Ecto neural progenitor cell (in vitro differentiated cells): Measurements from ENCODE around the gene GPR152.

Source experiments
- DNase-seq: peaks from one replicate; pipeline ENCODE4 v3.0.0-alpha.2; 2018; ENCODE audit warnings: low spot score

GPR152 gene

DNA sequence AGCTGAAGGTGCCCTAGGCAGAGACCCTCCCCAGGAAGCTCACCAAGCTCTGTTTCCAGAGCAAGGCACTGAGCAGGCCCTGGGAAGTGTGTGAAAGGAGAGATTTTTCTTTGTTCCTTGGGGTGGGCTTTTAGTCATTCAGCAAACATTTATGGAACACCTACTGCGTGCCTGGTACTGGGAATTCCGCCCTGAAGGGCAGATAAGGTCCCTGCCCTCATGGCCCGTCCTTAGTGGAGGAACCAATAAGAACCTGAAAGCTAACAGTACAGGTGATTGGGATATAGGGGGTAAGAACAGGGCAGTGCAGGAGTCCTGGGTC is 12.6 kb upstream of the GPR152 start:
- DNase-seq, result no peak

DNA sequence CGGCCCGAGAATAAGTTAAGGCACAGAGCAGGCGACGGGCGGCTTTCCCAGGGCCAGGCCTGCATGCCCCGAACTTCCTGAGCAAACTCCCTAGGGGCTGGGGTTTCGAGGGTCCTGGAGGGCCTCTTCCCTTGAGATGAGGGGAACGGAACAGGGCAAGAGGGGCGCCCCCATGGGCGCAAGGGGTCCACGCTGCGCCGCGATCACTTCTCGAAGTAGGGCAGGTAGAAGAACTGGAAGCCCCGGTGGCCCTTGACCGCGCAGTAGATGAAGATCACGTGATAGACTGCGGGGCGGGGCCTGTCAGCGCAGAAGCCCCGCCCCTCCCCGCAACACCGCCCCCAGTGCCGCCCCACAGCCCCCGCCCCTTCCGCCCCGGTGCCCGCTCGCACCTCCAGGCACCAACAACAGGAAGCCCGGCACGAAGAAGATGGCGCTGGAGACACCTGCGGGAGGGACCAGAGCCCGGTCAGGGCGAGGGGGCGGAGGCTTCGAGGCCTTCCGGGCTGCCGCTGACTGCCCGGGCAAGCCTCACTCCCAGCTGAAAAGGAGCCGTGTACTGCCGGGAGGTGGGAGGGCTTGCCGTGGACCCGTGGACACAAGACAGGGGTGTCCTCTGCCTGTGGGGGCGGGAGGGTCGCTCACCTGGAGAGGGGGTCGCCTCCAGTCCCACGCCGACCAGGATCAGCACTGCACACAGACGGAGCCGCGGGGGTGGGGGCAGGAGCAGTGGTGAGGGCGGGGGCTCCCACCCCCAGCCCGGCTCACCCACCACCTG is 12.1 kb upstream of the GPR152 start:
- DNase-seq, result peak; percentile 91

DNA sequence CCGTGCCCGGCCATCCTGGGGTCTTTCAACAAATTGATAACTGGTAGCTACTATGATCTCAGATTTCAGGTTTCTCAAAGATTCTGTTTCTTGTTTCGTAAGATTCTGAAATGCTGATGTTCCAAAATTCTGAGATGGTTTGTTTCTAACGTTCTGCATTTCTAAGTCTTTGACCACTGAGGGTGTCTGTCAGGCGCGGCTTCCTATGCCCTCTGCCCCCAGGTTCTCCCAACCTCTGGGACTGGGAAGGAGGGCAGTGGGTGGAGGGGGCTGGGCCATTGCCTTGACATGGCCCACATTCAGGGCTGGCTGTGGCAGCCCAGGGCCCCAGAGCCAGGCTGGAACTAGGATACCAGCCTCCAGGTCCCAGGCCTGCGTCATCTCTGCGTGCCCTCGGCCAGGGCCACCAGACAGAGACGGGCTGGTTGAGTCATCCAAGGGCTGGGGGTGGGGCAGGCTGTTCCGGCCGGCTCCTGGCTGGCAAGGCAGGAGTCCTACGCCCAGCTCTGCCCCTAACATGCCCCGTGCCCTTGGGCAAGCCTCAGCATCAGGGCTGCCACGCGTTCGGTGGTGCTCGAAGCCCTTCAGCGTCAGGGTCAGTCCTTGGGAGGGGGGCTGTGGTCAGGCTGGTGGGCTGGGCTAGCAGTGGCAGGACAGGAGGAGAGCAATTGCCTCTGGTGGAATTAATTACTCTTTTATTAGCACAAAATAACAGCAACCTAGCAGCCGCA is 11.3 kb upstream of the GPR152 start:
- DNase-seq, result no peak

DNA sequence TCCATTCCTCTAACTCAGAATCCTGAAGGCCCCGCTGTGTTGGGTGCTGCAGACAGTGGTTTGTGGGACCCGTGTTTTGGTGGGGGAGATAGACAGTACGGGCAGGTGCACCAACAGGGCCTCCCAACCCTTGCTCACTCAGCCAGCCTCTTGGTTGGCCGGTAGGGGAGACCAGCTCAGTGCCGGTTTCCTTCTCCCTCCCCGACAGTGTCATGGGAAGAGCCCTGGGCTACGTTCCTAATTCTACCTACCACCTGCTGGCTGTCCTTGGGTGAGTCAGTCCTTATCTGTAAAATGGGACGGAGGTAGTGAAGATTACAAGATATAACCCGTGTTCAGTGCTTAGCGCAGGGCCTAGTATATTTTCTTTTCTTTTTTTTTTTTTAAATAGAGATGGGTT is 10.7 kb upstream of the GPR152 start:
- no peak for DNase-seq

DNA sequence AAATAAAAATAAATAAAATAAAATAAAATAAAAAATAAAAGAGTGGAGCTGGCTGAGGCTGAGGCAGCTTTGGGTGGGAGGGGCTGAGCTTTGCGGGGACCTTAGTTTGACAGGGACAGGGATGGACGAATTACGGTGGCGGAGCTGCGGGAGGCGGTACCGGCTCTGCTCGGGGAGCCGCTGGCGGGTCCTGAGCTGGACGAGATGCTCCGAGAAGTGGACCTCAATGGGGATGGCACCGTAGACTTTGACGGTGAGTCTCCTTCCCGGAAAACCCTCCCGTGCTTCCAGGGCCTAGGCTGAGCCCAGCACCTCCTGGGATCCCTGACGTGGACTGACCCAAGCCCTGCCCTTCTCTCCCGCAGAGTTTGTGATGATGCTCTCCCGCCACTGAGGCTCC is 5.7 kb upstream of the GPR152 start:
- no peak for DNase-seq

DNA sequence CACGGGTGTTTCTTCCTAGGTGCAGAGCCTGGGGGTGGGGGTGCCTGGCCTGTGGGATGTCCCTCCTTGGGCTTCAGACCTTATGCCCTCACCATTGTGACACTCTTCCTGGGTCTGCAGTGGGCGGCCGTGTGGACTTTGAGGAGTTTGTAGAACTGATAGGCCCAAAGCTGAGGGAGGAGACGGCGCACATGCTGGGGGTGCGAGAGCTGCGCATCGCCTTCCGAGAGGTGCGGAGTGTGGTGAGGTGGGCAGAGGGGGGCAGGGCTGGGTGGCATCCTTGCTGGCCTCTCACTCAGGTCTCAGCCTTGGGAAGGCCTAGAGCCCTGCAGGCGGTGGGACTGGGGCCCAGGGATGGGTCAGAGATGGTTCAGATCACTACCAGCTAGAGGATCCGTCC is 4.9 kb upstream of the GPR152 start:
- no peak for DNase-seq

DNA sequence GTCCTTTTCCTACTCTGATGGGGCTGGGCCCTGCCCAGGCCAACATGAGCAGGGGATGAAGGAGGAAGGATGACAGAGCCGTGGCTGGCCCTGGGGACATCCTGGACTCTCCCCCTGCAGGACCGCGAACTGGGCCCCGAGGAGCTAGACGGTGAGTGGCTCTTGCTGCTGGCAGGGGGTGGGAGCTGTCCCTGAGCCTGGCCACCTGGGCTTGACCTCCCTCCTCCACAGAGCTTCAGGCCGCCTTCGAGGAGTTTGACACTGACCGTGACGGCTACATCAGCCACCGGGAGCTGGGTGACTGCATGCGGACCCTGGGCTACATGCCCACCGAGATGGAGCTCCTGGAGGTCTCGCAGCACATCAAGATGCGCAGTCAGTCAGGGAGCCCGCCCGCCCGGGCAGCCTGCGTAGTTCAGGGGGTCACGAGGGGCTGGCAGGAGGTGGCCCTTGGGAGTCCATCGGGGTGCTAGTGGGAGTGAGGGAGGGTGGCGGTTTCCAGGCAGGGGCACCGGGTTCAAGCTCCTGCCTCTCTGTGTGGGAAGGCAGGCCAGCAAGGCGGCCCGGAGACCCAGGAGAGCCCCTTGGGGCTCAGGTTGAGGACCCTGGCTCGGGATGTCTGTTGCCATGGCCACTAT is 3.7 kb upstream of the GPR152 start:
- no peak for DNase-seq

DNA sequence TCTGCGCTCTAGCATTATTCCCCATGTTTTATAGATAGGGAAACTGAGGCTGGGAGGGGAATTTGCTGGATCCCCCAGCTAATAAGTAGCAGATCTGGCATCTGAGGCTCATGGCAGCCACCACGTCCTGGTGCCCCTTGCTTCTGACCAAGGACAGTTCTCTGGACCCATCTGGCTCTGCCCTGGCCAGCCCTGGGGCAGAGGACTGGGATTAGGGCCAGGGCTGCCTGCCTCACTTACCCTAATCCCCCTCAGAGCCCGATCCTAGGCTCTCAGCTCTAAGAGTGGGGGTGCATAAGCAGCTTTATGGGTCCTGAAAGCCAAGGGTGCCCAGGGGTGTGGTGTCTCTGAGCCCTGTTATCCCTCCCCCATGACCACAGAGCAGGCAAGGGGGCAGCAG is 2.5 kb upstream of the GPR152 start, which contains the start of gene CABP4:
Gene CABP4 (plus strand): TSS at position 301 of the 400 bp plus-strand sequence. CDS start 70 bp downstream, at position 371.
- no peak for DNase-seq

DNA sequence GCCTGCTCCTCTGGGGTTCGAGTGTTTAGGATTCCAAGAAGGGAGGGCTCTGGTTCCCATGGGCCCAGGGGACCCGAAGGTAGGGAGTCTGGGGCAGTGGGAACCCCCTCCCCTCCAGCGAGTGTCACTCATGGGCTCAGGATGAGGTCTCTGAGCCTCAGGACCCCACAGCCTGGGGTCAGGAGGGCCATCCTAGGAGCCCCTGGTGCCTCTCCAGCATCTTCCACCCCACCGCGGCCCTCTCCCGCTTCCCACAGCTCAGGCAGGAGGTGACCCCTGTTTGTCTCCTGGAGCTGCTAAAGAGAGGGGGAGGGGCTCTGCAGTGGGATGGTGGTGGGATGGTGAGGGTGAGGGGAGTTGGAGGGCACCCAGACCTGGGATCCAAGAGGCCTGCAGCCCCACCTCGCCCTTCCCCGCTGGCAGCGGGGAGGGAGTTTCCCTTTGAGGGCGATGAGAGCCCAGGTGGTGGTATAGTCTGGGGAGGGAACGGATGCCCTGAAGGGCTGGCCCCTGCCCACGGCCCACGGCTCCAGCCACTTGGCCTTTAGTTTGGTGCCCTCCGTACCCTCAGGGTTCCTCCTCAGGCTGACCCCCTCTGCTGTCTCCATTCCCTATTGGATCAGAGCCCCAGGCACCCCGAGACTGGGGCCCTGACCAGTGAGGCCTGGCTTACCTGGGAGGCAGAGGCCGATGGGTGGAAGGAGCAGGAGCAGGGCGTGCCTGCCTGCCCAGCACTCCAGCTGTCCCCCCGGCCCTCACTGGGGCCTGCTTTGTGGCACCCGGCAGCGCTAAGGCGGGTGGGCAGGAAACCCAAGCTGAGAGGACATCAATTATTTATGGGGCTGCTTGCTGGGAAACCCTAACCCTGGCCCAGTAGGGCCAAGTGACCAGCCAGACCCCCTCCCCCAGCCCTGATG is 1.5 kb upstream of the GPR152 start:
- no peak for DNase-seq

DNA sequence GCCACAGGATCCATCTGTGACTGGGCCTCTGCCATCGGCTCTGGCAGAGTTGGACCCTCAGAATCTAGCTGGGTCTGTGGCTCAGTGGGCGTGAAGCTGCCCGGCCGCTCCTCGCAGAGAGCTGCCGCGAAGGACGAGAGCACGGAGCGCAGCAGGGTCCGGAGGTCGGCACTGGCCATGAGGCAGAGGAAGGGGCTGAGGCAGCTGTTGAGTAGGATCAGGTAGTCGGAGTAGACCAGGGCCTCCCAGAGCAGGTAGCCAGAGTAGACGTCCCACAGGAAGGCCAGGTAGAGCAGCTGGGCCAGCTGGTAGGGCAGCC is 912 bp downstream of the GPR152 start:
- DNase-seq, result no peak

DNA sequence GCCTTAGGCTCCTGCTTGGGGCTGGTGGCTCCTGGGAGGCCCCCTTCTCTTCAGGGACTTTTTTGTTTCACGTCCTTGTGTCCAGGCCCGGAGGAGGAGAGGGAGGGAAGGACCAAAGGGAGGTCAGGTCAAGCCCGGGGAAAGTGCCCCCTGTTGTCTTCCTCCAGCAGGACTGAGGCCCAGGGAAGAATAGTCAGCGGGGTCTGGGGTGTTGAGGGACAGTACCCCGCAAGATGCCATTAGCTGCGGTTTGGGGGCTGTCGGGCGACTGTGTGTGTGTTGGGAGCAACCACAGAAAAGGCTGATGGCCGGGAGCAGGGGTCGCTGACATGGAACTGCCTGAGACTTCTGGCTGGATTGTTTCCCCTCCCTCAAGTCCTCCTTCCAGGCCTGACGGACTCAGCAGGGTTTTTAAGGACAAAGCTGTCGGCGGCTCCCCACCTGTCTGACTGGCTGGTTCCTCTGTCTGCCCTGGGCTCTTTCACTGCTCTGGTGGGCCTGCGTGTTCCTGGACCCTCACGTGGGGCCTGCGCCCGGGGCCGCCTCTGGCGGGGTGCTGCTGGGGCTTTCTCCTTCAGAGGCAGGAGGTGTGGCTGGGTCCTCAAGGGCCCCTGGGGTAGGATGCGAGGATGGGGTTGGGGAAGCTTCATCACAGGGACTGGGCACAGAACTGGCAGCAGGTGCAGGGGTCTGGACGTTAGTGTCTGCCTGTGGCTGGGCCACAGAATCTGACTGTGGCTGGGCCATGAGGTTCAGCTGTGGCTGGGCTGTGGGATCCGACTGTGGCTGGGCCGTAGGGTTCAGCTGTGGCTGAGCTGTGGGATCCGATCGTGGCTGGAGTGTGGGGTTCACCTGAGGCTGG is 1.5 kb downstream of the GPR152 start:
- DNase-seq, result no peak

DNA sequence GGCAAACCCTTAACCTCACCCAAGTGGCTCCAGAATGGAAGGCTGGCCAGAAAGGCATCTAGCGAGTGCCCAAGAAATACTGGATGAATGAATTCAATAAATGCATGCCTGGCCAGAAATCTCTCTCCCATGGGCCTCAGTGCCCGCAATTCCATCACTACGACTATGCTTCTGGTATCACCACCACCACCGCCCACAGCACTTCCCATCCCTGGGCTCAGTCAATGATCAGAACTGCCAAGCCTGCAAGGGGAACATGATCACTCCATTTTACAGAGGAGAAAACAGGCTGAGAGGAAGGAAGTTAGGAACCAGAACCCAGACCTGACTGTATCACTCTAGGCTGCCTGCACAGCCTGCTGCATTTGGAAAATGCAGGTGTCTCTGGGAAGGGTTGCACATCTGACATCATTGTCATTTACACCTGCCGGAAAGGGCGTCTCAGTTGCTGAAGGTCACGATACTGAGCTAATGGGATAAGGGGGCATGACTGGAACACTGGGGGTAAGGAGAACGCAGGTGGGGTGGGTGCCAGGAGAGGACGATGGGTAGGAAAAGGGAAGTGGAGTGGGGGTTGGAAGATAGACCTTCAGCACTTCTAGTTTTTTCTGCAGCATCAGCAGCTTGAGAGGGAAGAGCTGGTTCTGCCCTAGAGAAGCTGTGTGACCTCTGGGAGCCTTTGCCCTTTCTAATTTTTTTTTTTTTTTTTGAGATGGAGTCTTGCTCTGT is 3.2 kb downstream of the GPR152 start:
- DNase-seq, result no peak

DNA sequence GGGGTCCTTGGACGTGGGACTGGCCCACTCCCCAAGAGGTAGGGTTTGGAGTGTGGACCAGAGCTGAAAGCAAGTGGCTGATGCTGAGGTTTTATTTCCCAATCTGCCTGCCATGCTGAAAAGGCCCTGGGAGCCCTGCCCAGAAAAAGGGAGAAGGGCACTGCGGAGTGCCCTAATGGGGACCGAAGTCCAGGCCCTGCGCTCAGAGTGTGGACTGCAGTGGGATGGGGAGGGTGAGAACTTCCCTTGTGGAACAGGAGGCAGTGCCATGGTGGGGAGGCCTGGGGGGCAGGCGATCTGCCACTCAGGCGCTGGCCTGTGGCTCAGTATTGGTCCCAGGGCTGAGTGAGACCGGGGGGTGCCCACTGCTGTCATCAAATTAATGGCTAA is 4.3 kb downstream of the GPR152 start:
- DNase-seq, result no peak

DNA sequence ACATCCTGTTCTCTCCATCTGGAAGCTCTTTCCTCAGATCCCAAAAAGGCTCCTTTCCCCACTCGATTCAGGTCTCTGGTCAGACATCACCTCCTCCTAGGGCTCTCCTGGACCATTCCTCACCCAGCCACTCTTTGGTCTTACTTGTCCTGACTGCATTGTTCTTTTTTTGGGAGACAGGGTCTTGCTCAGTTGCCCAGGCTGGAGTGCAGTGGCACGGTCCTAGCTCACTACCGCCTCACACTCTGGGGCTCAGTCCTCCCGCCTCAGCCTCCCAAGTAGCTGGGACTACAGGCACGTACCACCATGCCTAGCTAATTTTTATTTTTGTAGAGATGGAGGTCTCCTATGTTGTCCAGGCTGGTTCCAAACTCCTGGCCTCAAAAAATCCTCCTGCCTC is 7.0 kb downstream of the GPR152 start:
- DNase-seq, result no peak

DNA sequence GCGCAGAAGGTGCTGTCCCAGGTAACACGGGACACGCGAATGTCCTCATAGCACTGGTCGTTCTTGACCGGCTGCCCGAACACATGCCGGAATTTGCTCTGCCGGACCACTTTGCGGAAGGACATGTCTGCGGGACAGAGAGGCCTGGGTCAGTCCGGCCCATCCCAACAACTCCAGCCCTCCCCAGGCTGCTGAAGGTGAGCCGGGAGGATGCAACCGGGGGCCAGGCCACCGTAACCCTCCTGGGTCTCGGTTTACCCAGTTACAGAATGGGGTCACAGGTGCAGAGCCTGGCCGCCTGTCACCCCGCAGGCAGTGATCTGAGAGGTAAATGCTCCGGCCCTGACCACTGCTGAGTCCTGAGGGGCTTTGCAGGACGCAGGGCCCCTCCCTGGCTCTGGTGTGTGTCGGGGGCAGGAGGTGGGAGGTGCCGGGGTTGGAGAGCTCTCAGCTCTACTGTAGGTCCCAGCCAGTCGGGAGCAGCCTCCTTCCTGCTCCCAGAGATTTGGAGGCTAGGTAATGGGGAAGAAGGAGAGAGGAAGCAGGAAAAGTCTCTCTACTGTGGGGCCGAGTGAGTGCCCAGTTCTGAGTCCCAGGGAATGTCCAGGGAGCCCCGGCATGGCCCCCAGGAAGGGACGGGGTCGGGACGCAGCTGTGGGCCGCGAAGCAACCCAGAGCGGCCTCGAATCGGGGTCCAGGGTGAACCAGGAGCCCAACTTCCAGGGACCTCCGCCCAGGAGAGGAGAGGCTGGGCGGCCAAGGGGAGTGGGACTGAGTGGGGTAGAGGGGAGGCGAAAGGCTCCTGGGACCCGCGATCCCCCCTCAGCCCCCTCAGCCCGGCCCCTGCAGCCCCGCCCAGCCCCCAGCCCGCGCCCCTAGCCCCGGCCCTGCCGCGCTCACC is 9.8 kb downstream of the GPR152 start:
- no peak for DNase-seq

DNA sequence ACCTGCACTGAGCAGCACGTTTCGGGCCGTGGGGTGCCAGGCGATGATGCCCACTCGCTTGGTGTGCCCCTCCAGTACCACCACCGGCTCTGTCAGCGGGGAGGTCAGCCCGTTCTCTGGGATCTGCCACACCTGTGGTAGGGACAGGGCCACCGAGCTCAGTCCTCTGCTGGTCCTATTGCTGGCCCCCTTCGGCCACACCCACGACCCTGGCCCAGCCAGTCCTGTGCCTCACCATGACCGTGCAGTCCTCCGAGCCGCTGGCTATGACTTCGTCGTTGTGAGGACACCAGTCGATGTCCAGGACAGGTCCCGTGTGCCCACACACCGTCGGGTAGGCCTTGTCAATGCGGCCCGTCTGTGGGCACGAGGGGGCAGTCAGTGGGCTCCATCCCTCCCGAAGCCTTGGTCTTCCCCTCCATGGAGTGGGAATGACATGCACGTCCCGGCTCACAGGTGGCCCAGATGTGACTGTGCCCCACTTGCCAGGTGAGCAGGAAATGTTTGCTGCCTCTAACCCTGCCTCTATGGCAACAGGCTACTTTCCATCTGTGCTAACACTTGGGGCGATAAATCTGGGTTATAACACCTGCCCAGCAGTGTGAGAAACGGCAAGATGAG is 10.7 kb downstream of the GPR152 start:
- DNase-seq, result no peak

DNA sequence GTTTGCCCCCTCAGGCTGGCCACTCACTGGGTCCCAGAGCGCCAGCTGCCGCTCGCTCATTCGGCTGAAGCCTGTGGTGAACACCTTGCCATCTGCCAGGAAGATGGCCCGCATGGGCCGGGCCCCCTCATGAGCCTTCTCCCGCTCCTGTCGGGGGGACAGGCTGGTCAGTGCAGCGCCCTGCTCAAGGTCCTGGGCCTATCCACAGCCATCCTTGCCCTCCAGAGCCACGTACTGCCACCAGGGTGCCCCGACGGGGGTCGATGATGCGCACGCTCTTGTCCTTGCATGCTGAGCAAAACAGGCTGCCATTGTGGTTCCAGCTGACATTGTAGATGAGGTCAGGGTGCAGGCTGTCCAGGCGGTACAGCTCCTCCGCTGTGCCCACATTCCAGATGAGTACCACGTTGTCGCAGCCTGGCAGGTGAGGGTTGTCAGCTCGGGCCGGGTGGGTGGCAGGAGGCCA is 11.4 kb downstream of the GPR152 start:
- no peak for DNase-seq

DNA sequence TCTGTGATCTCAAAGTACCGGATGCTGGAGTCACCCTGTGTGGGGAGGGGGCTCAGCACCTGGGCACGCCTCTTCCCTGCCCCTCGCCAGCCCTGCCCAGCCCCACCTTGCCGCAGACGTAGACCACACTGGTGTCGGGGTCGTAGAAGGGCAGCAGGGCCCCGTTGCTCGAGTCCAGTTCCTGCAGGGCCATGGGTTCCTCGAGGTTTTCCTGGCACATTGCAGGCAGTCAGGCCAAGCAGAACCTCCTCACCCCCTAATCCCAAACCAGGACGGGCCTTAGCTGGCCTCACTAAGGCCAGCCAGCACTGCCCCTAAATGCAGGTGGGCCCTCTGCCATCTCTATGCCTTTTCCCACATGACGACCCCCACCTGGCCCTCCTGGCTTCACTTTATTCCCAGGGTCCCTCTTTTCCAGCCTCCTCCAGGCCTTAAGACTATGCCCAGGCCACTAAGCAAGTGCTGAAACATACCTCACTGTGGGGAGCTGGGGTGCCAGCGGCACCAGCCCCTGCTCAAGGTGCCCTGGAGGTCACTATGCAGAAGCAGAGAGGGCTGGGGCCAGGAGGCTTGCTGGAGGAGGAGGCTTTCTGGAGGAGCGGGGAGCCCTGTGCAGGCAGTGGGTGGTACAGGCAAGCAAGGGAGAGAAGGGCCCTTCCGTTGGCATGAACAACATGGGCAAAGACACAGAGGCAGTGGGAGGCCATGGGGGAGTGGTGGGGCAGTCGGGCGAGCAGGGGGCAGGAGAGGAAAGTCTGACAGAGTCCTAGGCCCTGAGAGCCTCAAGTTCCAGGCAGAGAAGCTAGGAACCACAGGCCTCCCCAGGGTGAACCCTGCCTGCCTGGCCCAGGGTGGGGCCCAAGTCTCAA is 12.1 kb downstream of the GPR152 start:
- no peak for DNase-seq
